OCI-LY1 (cell line): Measurements from ENCODE around the gene CCDC81.

Experiments used
- H2AFZ ChIP-seq: fragments of 200-600 bp; sonication (generic), shearing (Covaris generic); 2 replicates; pipeline ENCODE4 v1.6.0; 2014; ENCODE audit warnings: antibody characterized with exemption, mild to moderate bottlenecking, low read length
- H3F3A ChIP-seq: fragments of 200-600 bp; sonication (generic), shearing (Covaris generic); 2 replicates; pipeline ENCODE4 v1.6.0; 2014; ENCODE audit warnings: mild to moderate bottlenecking, antibody characterized with exemption, low read length, moderate library complexity; ENCODE audit not compliant: insufficient read depth
- H3K27ac ChIP-seq: fragments of 200-600 bp; sonication (generic); 2 replicates; pipeline ENCODE4 v1.5.1; 2014; ENCODE audit warnings: low read length, mixed run types, mild to moderate bottlenecking, low read depth; ENCODE audit not compliant: poor library complexity, severe bottlenecking
- H3K27me3 ChIP-seq: fragments of 200-600 bp; sonication (generic); 2 replicates; pipeline ENCODE4 v1.6.0; 2014; ENCODE audit warnings: antibody characterized with exemption, mild to moderate bottlenecking, low read length, moderate library complexity; ENCODE audit not compliant: insufficient read depth
- H3K36me3 ChIP-seq: fragments of 200-600 bp; sonication (generic); 2 replicates; pipeline ENCODE4 v1.6.1; 2014; ENCODE audit warnings: mild to moderate bottlenecking, antibody characterized with exemption, low read length, moderate library complexity, mixed read lengths; ENCODE audit not compliant: insufficient read depth
- H3K4me1 ChIP-seq: fragments of 200-600 bp; sonication (generic); 2 replicates; pipeline ENCODE4 v1.5.1; 2014; ENCODE audit warnings: mild to moderate bottlenecking, low read length, moderate library complexity; ENCODE audit not compliant: insufficient read depth, severe bottlenecking
- H3K4me2 ChIP-seq: fragments of 200-600 bp; sonication (generic), shearing (Covaris generic); 2 replicates; pipeline ENCODE4 v1.6.1; 2014; ENCODE audit warnings: low read length
- H3K4me3 ChIP-seq: fragments of 200-600 bp; sonication (generic); 2 replicates; pipeline ENCODE4 v1.5.1; 2014; ENCODE audit warnings: low read length, low read depth, mild to moderate bottlenecking, mixed read lengths; ENCODE audit not compliant: poor library complexity, severe bottlenecking
- H3K79me2 ChIP-seq: fragments of 200-600 bp; shearing (Covaris generic); 2 replicates; pipeline ENCODE4 v1.6.1; 2016; ENCODE audit warnings: mixed run types, low read length, mixed read lengths; ENCODE audit not compliant: insufficient read depth
- H3K9ac ChIP-seq: fragments of 200-600 bp; sonication (generic), shearing (Covaris generic); 2 replicates; pipeline ENCODE4 v1.6.1; 2014; ENCODE audit warnings: mild to moderate bottlenecking, low read length, mixed read lengths
- H3K9me2 ChIP-seq: fragments of 200-600 bp; sonication (generic), shearing (Covaris generic); 2 replicates; pipeline ENCODE4 v1.6.1; 2014; ENCODE audit warnings: low read depth, mild to moderate bottlenecking, low read length, mixed read lengths
- H3K9me3 ChIP-seq: fragments of 200-600 bp; shearing (Covaris generic); 2 replicates; pipeline ENCODE4 v1.6.1; 2014; ENCODE audit warnings: low read length, mixed read lengths
- H4K20me1 ChIP-seq: fragments of 200-600 bp; sonication (generic), shearing (Covaris generic); 2 replicates; pipeline ENCODE4 v1.6.0; 2016; ENCODE audit warnings: mild to moderate bottlenecking, low read length; ENCODE audit not compliant: insufficient read depth
- EZH2 ChIP-seq: fragments of 200-600 bp; sonication (generic), shearing (Covaris generic); IDR thresholded peaks from 2 replicates; pipeline ENCODE4 v1.8.0; 2017; ENCODE audit warnings: borderline replicate concordance, mixed run types, mild to moderate bottlenecking, antibody characterized with exemption, low read length, moderate library complexity, mixed read lengths
- TF ChIP-seq, protein P1 (sequence below): fragments of 200-600 bp; sonication (generic), shearing (Covaris generic); IDR thresholded peaks from 2 replicates; pipeline ENCODE4 v1.5.1; 2017; ENCODE audit warnings: mild to moderate bottlenecking, antibody characterized with exemption, low read length, moderate library complexity, mixed read lengths

The CCDC81 gene

DNA sequence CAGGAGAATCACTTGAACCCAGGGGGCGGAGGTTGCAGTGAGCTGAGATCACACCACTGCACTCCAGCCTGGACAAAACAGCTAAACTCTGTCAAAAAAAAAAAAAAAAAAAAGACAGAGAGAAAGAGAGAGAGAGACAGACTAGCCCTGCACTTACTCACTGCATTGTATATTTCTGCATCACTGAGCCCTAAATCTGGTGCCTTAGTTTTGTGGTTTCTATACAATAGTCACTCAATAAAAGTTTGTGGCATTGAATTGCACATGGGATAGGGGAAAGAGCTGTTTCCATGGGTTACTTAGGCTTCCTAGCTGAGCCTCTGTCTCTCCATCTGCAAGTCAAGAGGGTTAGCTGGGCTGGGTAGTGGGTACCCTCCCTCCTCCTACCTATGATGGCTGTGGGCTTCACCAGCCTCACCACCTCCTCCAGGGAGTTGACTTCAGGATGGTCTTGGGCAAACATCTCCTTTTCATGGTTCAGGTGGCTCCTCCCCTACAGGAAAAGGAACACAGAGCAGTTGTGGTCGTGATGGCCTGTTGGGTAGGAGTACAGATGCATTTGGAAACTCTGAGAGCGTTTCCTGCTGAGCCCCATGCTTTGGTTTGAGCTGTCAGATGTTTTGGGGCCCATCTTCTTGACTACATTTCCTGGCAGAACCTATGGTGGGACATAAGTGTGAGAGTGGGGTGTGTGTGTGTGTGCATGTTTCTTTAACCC is 73.2 kb downstream of the CCDC81 start:
- H3K9me2 ChIP-seq = no peaks in the 10 kb centered on the region
- H2AFZ ChIP-seq = no peak overlapping the region
- no peaks in the 10 kb centered on the region for H3K9me3 ChIP-seq
- no peaks in the 10 kb centered on the region for H3K79me2 ChIP-seq
- no peaks in the 10 kb centered on the region for H4K20me1 ChIP-seq
- H3K4me2 ChIP-seq = no peak overlapping the region
- H3K4me1 ChIP-seq = no peaks in the 10 kb centered on the region
- no peaks in the 10 kb centered on the region for H3K36me3 ChIP-seq
- no peak overlapping the region for H3K27ac ChIP-seq
- no peak overlapping the region for H3K9ac ChIP-seq
- no peaks in the 10 kb centered on the region for H3F3A ChIP-seq
- no peak for TF ChIP-seq EZH2
- TF ChIP-seq, protein P1, sequence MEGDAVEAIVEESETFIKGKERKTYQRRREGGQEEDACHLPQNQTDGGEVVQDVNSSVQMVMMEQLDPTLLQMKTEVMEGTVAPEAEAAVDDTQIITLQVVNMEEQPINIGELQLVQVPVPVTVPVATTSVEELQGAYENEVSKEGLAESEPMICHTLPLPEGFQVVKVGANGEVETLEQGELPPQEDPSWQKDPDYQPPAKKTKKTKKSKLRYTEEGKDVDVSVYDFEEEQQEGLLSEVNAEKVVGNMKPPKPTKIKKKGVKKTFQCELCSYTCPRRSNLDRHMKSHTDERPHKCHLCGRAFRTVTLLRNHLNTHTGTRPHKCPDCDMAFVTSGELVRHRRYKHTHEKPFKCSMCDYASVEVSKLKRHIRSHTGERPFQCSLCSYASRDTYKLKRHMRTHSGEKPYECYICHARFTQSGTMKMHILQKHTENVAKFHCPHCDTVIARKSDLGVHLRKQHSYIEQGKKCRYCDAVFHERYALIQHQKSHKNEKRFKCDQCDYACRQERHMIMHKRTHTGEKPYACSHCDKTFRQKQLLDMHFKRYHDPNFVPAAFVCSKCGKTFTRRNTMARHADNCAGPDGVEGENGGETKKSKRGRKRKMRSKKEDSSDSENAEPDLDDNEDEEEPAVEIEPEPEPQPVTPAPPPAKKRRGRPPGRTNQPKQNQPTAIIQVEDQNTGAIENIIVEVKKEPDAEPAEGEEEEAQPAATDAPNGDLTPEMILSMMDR = no peak
- H3K27me3 ChIP-seq = no peaks in the 10 kb centered on the region
- H3K4me3 ChIP-seq = no peak overlapping the region

- Histone ChIP-seq H3K4me1 (no peaks in the 10 kb centered on the region), H2AFZ (no peak overlapping the region), H3K36me3 (no peaks in the 10 kb centered on the region), H4K20me1 (no peaks in the 10 kb centered on the region), H3K79me2 (no peaks in the 10 kb centered on the region), H3K4me2 (no peak overlapping the region), H3F3A (no peaks in the 10 kb centered on the region), H3K27ac (no peak overlapping the region), H3K9ac (no peak overlapping the region), H3K4me3 (no peak overlapping the region), H3K9me3 (no peaks in the 10 kb centered on the region), H3K27me3 (no peaks in the 10 kb centered on the region), H3K9me2 (no peaks in the 10 kb centered on the region)
- TF ChIP-seq EZH2 = no peak
- TF ChIP-seq, protein P1 = no peak
These were observed 75.4 kb downstream of the CCDC81 start for GRCh38 chr11:86449993-86450629.

GRCh38 chr11:86453290-86454030 is 78.8 kb downstream of the CCDC81 start:
- TF ChIP-seq, protein P1 = 0 out of 2 replicates have a peak, but pooled peaks have one; percentile 9
- TF ChIP-seq EZH2 = no peak
- Histone ChIP-seq H3K36me3 (no peaks in the 10 kb centered on the region), H2AFZ (no peak overlapping the region), H3K4me2 (no peak overlapping the region), H3K27me3 (no peaks in the 10 kb centered on the region), H3K4me1 (no peaks in the 10 kb centered on the region), H4K20me1 (no peaks in the 10 kb centered on the region), H3K9ac (no peak overlapping the region), H3K79me2 (no peaks in the 10 kb centered on the region), H3K27ac (no peak overlapping the region), H3F3A (no peaks in the 10 kb centered on the region), H3K4me3 (no peak overlapping the region), H3K9me2 (no peaks in the 10 kb centered on the region), H3K9me3 (no peaks in the 10 kb centered on the region)
